ENCODE data around the gene SPEG. TPM values are rescaled to one million over a fixed set of nuclear protein-coding genes. Genes with fewer than 3 reads are reported as not detected.

The SPEG gene
- total RNA-seq, 3 donors from 2014 or later: 0.32 to 36.6 (median 21.0) TPM

DNA sequence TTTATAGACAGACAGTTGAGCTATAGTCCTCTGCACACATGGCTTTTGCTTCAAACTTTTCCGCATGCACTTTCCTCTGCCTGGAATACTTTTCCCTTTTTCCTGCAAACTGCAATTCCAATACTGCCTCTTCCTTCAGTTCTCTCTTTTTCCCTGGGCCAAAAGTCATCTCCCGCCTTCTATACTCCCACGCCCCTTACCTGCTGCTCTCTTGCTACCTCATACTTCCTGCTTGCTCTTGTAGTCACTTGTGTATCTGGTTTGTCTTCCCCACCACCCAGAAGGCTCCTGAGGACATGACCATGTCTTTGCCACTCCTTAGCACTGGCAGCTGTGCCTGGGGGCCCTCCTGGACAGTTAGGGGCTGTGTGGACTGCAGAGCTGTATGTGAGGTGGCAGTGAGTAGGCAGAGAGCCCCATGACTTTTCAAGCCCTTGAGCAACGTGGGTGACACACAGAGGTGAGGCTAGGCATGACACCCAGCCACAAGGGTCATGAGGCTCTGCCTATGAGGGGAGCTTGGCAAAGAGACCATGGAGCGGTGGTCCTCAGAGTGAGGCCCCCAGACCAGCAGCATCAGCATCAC lies 23.2 kb downstream of the SPEG start:
- no peak overlapping the region for H3K4me3 ChIP-seq
- intact Hi-C loops (cut with DNase I; ENCODE audit: low total_unique reads): no loop called here
- no peaks in the 10 kb centered on the region for H3K36me3 ChIP-seq
- no peaks in the 10 kb centered on the region for H3K27me3 ChIP-seq
- peaks cover 6 to 28% of the 10 kb centered on the region in 2 donors for H3K4me1 ChIP-seq
- H3K27ac ChIP-seq: no peak overlapping the region
- H3K9me3 ChIP-seq: no peaks in the 10 kb centered on the region
- no peak for TF ChIP-seq POLR2AphosphoS5 (IDR thresholded peaks at IDR 0.05)
- no peak for TF ChIP-seq CTCF (IDR thresholded peaks at IDR 0.05)
- TF ChIP-seq POLR2A (IDR thresholded peaks at IDR 0.05): no peak
- no peak for DNase-seq (ENCODE audit: low spot score in 2 of 2)

DNA sequence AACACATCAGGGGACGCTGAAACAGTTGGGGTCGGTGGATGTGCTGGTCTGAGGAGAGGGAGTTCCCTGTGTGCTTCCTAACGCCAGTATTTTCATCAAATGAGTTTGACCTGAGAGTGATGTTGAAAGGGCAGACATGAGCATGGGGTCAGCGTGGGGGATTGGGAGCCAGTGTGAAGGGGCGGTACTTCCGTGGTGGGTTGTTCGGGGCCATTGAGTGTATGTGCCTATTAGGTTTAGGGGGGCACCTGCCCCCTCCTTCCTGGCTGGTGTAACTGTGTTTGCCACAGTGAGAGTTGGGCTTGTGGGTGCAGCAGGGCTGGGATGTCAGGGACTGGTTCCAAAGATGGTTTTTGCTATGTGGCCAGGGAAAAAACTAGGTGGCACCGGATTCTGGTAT lies 24.4 kb downstream of the SPEG start:
- intact Hi-C loops (cut with DNase I; ENCODE audit: low total_unique reads): no loop called here
- no peaks in the 10 kb centered on the region for H3K36me3 ChIP-seq
- H3K4me1 ChIP-seq: peaks cover 6 to 21% of the 10 kb centered on the region in 2 donors
- no peaks in the 10 kb centered on the region for H3K27me3 ChIP-seq
- DNase-seq (ENCODE audit: low spot score in 2 of 2): no peak
- TF ChIP-seq POLR2AphosphoS5 (IDR thresholded peaks at IDR 0.05) (no peak), POLR2A (IDR thresholded peaks at IDR 0.05) (no peak), CTCF (IDR thresholded peaks at IDR 0.05) (no peak)
- H3K9me3 ChIP-seq: no peaks in the 10 kb centered on the region
- peak overlapping the region in 1 of 2 donors; percentile 84 for H3K27ac ChIP-seq
- H3K4me3 ChIP-seq: no peak overlapping the region

DNA sequence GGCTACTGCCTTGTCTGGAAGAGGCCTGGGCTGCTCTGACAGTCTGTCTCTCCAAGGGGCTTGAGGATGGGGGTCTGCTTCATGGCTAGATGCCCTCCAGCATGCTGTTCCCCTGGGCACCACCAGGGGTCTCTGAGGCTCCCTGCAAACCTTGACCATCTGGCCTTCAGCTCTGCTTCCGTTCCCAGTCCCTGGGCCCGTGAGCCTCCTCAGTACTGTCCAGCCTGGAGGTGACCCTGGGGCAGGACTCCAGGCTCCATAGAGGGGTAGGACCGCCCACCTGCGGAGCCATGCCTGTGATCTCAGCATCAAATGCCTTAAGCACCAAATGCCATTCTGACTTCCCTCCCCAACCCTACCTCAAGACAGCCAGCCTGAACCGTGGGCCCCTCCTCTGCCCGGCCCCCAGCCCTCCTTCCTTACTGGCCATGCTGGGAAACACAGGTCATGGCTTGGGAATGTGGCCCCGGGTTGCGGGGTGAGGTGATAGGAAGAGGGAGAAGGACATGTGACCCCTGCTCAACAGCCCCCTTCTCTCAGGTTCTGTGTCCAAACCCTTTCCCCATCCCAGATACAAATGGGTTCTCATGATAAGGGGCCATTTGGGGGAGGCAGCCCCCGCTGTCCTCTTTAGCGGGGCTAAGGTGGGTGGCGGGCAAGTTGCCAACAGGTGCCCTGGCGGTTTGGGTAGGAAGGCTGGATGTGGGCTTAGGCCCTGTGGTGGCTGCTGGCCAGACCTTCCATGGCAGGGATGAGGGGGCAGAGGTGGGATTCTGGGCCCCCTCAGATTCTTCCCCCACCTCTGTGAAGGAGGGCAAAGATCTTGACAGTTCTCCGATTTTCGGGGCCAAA lies 25.0 kb downstream of the SPEG start:
- Histone ChIP-seq H3K4me3 (no peak overlapping the region), H3K4me1 (peaks cover 6 to 20% of the 10 kb centered on the region in 2 donors), H3K36me3 (no peaks in the 10 kb centered on the region), H3K27ac (peak overlapping the region; percentile 71 to 84), H3K27me3 (no peaks in the 10 kb centered on the region), H3K9me3 (no peaks in the 10 kb centered on the region)
- TF ChIP-seq CTCF (IDR thresholded peaks at IDR 0.05): peak; percentile 44 to 80 (median 77)
- no peak for TF ChIP-seq POLR2A (IDR thresholded peaks at IDR 0.05)
- no peak for DNase-seq (ENCODE audit: low spot score in 2 of 2)
- intact Hi-C loops (cut with DNase I; ENCODE audit: low total_unique reads): loop anchor here (1.0 kb wide), 1 partner anchor 34 kb away; no protein-coding TSS in a partner anchor

GRCh38 chr2:219460424-219460926 lies 25.8 kb downstream of the SPEG start:
- no peaks in the 10 kb centered on the region for H3K36me3 ChIP-seq
- H3K27me3 ChIP-seq: no peaks in the 10 kb centered on the region
- peak overlapping the region; percentile 71 to 84 for H3K27ac ChIP-seq
- intact Hi-C loops (cut with DNase I; ENCODE audit: low total_unique reads): loop anchor here (1.0 kb wide), 1 partner anchor 33 kb away; no protein-coding TSS in a partner anchor
- H3K9me3 ChIP-seq: no peaks in the 10 kb centered on the region
- DNase-seq (ENCODE audit: low spot score in 2 of 2): peak in 1 of 2 donors; percentile 38
- H3K4me1 ChIP-seq: peaks cover 6 to 20% of the 10 kb centered on the region in 2 donors
- TF ChIP-seq POLR2A (IDR thresholded peaks at IDR 0.05) (no peak), POLR2AphosphoS5 (IDR thresholded peaks at IDR 0.05) (no peak), CTCF (IDR thresholded peaks at IDR 0.05) (no peak)
- H3K4me3 ChIP-seq: peak overlapping the region in 2 of 3 donors; percentile 16 to 43
